ENCODE measurements around the gene B4GALT2.

Gene B4GALT2

GRCh38 chr1:43974443-43975248 lies 4.4 kb upstream of the B4GALT2 start, which contains the start of gene ATP6V0B:
Gene ATP6V0B (plus strand): TSS chr1:43974960. CDS start chr1:43975041, 81 bp downstream.
- TF ChIP-seq CTCF (IDR thresholded peaks at IDR 0.05; ENCODE audit: low read depth, low read length): peak; percentile 11
- H3K4me3 ChIP-seq (ENCODE audit: low read depth, low read length): peak within 1 kb of the TSS; percentile 84
- DNase-seq (ENCODE audit: low read depth, low spot score): peak; percentile 93
- in situ Hi-C loops (cut with HindIII; ENCODE audit: low sequenced_read_pairs): no loop called here

- TF ChIP-seq CTCF (IDR thresholded peaks at IDR 0.05; ENCODE audit: low read depth, low read length): no peak
- DNase-seq (ENCODE audit: low read depth, low spot score): no peak
- peak overlapping the region; percentile 84 for H3K4me3 ChIP-seq (ENCODE audit: low read depth, low read length)
- in situ Hi-C loops (cut with HindIII; ENCODE audit: low sequenced_read_pairs): no loop called here
Measured at GRCh38 chr1:43975249-43975961, 3.6 kb upstream of the B4GALT2 start.

- DNase-seq (ENCODE audit: low read depth, low spot score): no peak
- peak overlapping the region; percentile 84 for H3K4me3 ChIP-seq (ENCODE audit: low read depth, low read length)
- in situ Hi-C loops (cut with HindIII; ENCODE audit: low sequenced_read_pairs): no loop called here
- TF ChIP-seq CTCF (IDR thresholded peaks at IDR 0.05; ENCODE audit: low read depth, low read length): no peak
Measured at GRCh38 chr1:43976045-43976444, 3.0 kb upstream of the B4GALT2 start.

- DNase-seq (ENCODE audit: low read depth, low spot score): no peak
- no peak for TF ChIP-seq CTCF (IDR thresholded peaks at IDR 0.05; ENCODE audit: low read depth, low read length)
- H3K4me3 ChIP-seq (ENCODE audit: low read depth, low read length): no peak overlapping the region
- in situ Hi-C loops (cut with HindIII; ENCODE audit: low sequenced_read_pairs): no loop called here
Measured at GRCh38 chr1:43976890-43977289, 2.1 kb upstream of the B4GALT2 start.

GRCh38 chr1:43977376-43978263 lies 1.4 kb upstream of the B4GALT2 start:
- DNase-seq (ENCODE audit: low read depth, low spot score): no peak
- no peak overlapping the region for H3K4me3 ChIP-seq (ENCODE audit: low read depth, low read length)
- no peak for TF ChIP-seq CTCF (IDR thresholded peaks at IDR 0.05; ENCODE audit: low read depth, low read length)
- in situ Hi-C loops (cut with HindIII; ENCODE audit: low sequenced_read_pairs): no loop called here

- no peak for TF ChIP-seq CTCF (IDR thresholded peaks at IDR 0.05; ENCODE audit: low read depth, low read length)
- in situ Hi-C loops (cut with HindIII; ENCODE audit: low sequenced_read_pairs): no loop called here
- no peak for DNase-seq (ENCODE audit: low read depth, low spot score)
- peak overlapping the region; percentile 59 for H3K4me3 ChIP-seq (ENCODE audit: low read depth, low read length)
Measured at GRCh38 chr1:43978264-43978550, 803 bp upstream of the B4GALT2 start.
